ENCODE measurements around the gene HDLBP.

The HDLBP gene

DNA sequence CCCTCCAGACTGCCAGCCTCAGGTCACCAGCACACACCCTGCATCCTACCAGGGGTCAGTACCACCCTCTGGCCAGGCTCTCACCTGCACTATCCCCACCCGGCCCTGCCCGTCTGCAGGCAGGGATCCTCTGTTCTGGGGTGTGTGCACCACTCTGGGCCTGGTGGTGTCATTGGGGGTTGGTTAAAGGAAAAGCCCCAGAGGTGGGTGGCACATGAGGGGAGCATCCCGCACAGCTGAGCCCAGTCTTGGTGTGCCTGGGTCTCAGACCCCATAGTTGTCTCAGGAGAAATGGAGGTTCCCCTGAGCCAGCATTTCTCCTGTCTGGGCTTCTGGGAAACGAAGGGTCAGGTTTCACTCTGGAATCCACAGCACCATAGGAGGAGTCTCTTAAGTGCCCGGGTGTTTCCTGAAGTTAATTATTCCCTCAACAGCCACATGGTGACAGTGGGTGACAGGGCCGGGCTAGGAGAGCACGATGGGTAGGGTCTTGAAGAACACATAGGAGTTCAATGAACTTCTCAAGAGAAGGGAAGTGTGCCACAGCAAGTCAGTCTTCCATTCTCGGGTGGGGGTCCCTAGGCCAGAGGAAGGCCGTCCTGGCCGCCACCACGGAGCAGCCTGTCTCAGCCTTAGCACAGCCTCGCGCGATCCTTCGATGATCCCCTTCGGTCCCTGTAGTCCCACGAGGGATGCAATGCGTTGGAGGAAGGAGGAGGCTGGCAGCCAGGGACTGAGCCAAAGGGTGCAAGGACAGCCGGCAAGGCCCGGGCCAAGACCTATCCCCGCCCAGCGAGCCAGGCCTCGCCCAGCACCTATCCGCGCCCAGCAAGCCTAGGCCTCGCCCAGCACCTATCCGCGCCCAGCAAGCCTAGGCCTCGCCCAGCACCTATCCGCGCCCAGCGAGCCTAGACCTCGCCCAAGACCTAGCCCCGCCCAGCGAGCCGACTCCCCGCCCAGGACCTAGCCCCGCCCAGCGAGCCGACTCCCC is 39.5 kb upstream of the HDLBP start:
- no peak for TF ChIP-seq EZH2phosphoT487 (IDR thresholded peaks at IDR 0.05; ENCODE audit: low read depth)
- TF ChIP-seq, protein P1, sequence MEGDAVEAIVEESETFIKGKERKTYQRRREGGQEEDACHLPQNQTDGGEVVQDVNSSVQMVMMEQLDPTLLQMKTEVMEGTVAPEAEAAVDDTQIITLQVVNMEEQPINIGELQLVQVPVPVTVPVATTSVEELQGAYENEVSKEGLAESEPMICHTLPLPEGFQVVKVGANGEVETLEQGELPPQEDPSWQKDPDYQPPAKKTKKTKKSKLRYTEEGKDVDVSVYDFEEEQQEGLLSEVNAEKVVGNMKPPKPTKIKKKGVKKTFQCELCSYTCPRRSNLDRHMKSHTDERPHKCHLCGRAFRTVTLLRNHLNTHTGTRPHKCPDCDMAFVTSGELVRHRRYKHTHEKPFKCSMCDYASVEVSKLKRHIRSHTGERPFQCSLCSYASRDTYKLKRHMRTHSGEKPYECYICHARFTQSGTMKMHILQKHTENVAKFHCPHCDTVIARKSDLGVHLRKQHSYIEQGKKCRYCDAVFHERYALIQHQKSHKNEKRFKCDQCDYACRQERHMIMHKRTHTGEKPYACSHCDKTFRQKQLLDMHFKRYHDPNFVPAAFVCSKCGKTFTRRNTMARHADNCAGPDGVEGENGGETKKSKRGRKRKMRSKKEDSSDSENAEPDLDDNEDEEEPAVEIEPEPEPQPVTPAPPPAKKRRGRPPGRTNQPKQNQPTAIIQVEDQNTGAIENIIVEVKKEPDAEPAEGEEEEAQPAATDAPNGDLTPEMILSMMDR (IDR thresholded peaks at IDR 0.05; ENCODE audit: low read depth, low read length): no peak
- H3K4me2 ChIP-seq (ENCODE audit: low read length): peak overlapping the region; percentile 49

DNA sequence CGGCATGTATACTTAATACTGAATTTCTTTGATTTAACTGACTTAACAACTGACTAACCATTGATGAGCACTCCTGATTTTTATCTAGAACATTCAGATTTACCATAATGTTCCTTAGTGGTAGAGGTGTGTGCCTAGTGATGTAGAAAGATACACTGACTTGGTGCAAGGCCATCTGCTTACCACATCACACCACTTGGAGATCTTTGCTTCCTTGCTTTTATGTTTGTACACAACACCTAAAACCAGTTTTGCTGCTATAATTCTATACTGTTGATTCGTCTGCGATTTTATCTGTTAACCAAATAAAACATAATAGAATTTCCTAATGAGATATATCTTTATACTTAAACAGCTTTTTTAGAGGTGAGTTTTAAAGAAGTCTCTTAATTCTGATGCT is 36.8 kb upstream of the HDLBP start:
- H3K36me3 ChIP-seq (replicated peaks; ENCODE audit: low read depth, low read length): peaks cover 16% of the 10 kb centered on the region
- H3K4me2 ChIP-seq (ENCODE audit: low read length): no peak overlapping the region
- H3K4me3 ChIP-seq (ENCODE audit: low read length): no peak overlapping the region

More for the DNA sequence above, 39.5 kb upstream of the HDLBP start:
- no peak overlapping the region for H3K9ac ChIP-seq (ENCODE audit: low read length)
- no peaks in the 10 kb centered on the region for H3K27me3 ChIP-seq (ENCODE audit: low read depth, low read length)
- H3K9me3 ChIP-seq (ENCODE audit: insufficient read depth, low read length): no peaks in the 10 kb centered on the region
- peaks cover 38% of the 10 kb centered on the region for H3K79me2 ChIP-seq (ENCODE audit: low read length)
- H3K4me1 ChIP-seq (ENCODE audit: low read length): peaks cover 29% of the 10 kb centered on the region
- H3K27ac ChIP-seq (ENCODE audit: low read length): no peak overlapping the region
- peaks cover 11% of the 10 kb centered on the region for H3K36me3 ChIP-seq (replicated peaks; ENCODE audit: low read depth, low read length)
- peak overlapping the region; percentile 57 for H3K4me3 ChIP-seq (ENCODE audit: low read length)
- H4K20me1 ChIP-seq (ENCODE audit: insufficient read depth, low read length): peaks cover 28% of the 10 kb centered on the region
- no peak overlapping the region for H2AFZ ChIP-seq (ENCODE audit: low read depth, low read length)

DNA sequence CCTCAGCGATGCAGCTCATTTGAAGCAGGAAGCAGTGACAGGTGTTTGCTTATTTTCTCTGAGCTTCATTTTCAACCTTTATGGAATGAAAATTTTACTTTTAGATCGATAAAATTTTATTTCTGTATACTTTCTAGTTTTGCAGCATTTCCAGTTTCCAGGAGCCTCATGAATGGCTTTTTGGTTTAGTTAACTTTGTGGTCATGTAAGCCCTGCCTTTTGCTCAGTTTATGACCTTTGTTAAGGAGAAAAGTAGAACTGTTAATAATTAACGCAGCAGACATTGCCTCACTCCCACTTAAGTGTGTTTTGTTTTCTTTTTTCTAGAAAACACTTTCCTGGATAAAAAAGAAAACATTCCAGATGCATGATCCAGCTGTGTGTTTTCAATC is 36.2 kb upstream of the HDLBP start:
- Histone ChIP-seq H3K4me1 (ENCODE audit: low read length) (peaks cover 2% of the 10 kb centered on the region; the same call in 1 of the 2 replicates), H4K20me1 (ENCODE audit: insufficient read depth, low read length) (no peaks in the 10 kb centered on the region), H2AFZ (ENCODE audit: low read depth, low read length) (no peak overlapping the region), H3K4me2 (ENCODE audit: low read length) (no peak overlapping the region), H3K9me3 (ENCODE audit: insufficient read depth, low read length) (no peaks in the 10 kb centered on the region), H3K9ac (ENCODE audit: low read length) (no peak overlapping the region), H3K79me2 (ENCODE audit: low read length) (peaks cover 5% of the 10 kb centered on the region), H3K36me3 (replicated peaks; ENCODE audit: low read depth, low read length) (peaks cover 20% of the 10 kb centered on the region), H3K4me3 (ENCODE audit: low read length) (no peak overlapping the region), H3K27me3 (ENCODE audit: low read depth, low read length) (no peaks in the 10 kb centered on the region), H3K27ac (ENCODE audit: low read length) (no peak overlapping the region)
- TF ChIP-seq, protein P1 (IDR thresholded peaks at IDR 0.05; ENCODE audit: low read depth, low read length): no peak
- no peak for TF ChIP-seq EZH2phosphoT487 (IDR thresholded peaks at IDR 0.05; ENCODE audit: low read depth)

More for the DNA sequence above, 36.8 kb upstream of the HDLBP start:
- no peaks in the 10 kb centered on the region for H3K9me3 ChIP-seq (ENCODE audit: insufficient read depth, low read length)
- no peak for TF ChIP-seq EZH2phosphoT487 (IDR thresholded peaks at IDR 0.05; ENCODE audit: low read depth)
- TF ChIP-seq, protein P1 (IDR thresholded peaks at IDR 0.05; ENCODE audit: low read depth, low read length): no peak
- peaks cover 11% of the 10 kb centered on the region for H3K79me2 ChIP-seq (ENCODE audit: low read length)
- peaks cover 2% of the 10 kb centered on the region for H4K20me1 ChIP-seq (ENCODE audit: insufficient read depth, low read length)
- no peaks in the 10 kb centered on the region for H3K27me3 ChIP-seq (ENCODE audit: low read depth, low read length)
- no peak overlapping the region for H3K9ac ChIP-seq (ENCODE audit: low read length)
- peaks cover 4% of the 10 kb centered on the region; the same call in 1 of the 2 replicates for H3K4me1 ChIP-seq (ENCODE audit: low read length)
- H2AFZ ChIP-seq (ENCODE audit: low read depth, low read length): no peak overlapping the region
- H3K27ac ChIP-seq (ENCODE audit: low read length): no peak overlapping the region

DNA sequence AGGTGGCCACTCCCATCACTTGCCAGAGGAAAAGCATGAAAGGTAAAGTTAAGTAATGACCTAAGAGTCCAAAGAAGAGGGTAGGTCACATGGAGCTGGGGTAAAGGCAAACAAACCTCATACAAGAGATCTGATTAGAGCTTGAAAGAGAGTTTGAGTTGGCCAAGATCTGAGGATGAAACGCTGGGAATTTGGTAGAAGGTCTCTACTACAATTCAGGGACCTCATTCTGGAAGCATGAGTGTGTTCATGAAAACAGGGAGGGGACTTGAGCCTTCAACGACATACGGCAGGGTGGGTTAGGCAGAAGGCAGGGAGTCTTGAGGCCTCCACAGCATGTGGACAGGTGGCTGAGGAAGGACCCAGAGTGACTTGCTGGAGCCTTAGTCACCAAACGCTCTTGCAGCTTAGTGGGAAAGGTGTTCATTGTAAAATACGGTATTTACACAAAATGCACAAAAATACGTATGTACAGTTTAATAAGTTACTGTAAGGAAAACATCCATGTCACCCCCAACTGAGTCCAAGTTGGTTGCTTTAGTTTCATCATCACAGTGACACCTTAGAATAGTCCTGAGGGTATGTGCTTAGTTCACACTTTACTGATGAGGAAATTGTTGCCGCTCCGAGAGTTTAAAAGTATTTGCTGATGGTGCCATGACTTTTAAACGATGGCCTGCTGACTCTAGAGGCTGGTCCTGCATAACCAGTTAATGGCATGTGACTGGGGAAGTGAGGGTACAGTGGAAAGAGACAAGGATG is 35.6 kb upstream of the HDLBP start:
- Histone ChIP-seq H3K4me2 (ENCODE audit: low read length) (no peak overlapping the region), H3K79me2 (ENCODE audit: low read length) (no peaks in the 10 kb centered on the region), H3K36me3 (replicated peaks; ENCODE audit: low read depth, low read length) (peaks cover 21% of the 10 kb centered on the region), H3K27me3 (ENCODE audit: low read depth, low read length) (no peaks in the 10 kb centered on the region), H2AFZ (ENCODE audit: low read depth, low read length) (no peak overlapping the region), H3K9ac (ENCODE audit: low read length) (no peak overlapping the region), H3K9me3 (ENCODE audit: insufficient read depth, low read length) (no peaks in the 10 kb centered on the region), H3K4me1 (ENCODE audit: low read length) (peaks cover 2% of the 10 kb centered on the region; the same call in 1 of the 2 replicates), H3K4me3 (ENCODE audit: low read length) (no peak overlapping the region), H4K20me1 (ENCODE audit: insufficient read depth, low read length) (no peaks in the 10 kb centered on the region), H3K27ac (ENCODE audit: low read length) (no peak overlapping the region)
- TF ChIP-seq, protein P1 (IDR thresholded peaks at IDR 0.05; ENCODE audit: low read depth, low read length): no peak
- TF ChIP-seq EZH2phosphoT487 (IDR thresholded peaks at IDR 0.05; ENCODE audit: low read depth): no peak

Data from OCI-LY3 (cell line).